HG03457 (cell line): ENCODE data around the gene TMEM269.
"Not testable (repeated sequence)": the region's sequence is repeated elsewhere in the genome, so short reads cannot be mapped to it uniquely, and the experiment has no call there.

Source experiments
- ATAC-seq: cut with Tn5 transposase; IDR thresholded peaks from one replicate; pipeline ENCODE4 v1.9.1; 2021; ENCODE audit warnings: moderate number of reproducible peaks; ENCODE audit not compliant: unreplicated experiment

Gene TMEM269

DNA sequence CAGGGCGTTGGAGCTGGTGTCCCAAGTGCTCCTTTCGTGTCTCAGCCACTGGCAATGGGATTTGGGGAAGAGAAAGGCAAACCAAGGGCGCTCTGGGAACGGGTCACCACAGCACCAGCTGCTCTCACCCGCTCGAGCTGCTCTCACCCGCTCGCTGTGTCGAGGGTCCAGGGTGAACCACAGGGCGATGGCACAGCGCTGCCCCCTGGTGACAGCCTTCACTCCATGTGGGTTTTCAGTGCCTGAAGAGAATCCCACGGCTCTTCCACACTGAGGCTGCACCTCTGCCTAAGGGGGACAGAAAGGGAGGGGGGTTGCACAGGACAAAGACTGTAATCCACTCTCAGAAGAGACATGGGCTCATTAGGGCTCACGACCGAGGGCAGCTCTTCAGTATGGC is 37.7 kb upstream of the TMEM269 start:
- no peak for ATAC-seq

GRCh38 chr1:42748021-42748420 is 36.8 kb upstream of the TMEM269 start:
- no peak for ATAC-seq

DNA sequence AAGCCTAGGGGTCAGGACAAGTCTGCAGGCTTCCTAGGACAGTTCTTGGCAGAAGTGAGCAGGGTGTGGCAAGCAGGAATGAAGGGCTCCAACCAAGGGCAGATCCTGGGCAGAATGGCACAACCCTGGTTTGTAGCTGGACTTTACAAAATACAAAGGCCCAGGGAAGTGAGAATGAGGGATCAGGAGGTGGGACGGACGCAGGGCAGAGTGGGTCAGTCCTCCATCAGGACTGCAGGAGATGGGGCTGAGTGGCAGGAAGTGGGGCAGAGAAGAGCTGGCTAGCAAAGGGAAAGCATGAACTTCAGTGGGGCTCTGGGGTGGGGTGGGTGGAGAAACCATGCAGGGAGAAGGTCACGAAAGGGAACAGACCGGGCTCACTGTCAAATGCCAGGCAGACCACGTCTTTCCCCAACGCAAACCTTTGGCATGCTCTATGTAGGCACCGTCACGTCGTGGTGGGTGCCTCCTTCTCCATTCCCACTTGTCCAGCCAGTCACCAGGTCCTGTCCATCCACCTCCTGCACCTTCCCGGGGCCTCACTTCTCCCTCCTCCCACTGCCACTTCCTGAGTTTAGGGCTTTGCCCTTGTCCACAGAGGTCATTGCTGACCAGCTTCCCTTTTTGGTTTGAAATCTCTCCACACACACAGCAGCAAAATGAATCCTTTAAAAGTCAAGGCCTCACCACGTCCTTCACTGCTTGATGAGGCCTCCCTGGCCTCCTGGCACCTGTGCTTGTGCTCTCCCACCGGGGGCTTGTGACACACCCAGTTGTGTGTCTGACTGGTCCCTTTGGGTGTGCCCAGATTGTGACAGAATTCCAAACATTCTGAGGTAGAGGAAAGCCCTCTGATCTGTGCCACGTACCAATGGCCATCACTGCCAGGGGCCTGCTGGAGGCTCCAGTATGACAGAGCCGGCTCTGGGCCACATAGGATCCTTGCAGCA is 36.1 kb upstream of the TMEM269 start:
- ATAC-seq = no peak

- no peak for ATAC-seq
Measured at GRCh38 chr1:42750041-42750440, 34.8 kb upstream of the TMEM269 start.

DNA sequence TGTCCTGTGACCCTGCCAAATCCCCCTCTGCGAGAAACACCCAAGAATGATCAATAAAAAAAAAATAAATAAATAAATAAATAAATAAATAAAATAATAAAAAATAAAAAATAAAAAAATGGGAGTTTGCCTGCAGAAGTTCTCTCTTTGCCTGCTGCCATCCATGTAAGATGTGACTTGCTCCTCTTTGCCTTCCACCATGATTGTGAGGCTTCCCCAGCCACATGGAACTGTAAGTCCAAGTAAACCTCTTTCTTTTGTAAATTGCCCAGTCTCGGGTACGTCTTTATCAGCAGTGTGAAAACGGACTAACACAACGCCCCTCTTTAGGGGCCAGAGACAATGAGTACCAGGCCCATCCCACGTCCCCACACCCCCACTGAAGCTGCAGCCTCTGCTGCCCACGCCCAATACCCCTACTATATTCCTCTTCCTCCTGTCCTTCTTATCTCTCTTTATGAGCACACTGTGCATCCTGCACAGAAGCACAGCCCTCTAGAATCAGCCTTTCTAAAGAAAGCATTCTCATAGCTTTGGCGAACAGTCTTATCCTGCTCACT is 33.2 kb upstream of the TMEM269 start:
- not testable (repeated sequence) for ATAC-seq

DNA sequence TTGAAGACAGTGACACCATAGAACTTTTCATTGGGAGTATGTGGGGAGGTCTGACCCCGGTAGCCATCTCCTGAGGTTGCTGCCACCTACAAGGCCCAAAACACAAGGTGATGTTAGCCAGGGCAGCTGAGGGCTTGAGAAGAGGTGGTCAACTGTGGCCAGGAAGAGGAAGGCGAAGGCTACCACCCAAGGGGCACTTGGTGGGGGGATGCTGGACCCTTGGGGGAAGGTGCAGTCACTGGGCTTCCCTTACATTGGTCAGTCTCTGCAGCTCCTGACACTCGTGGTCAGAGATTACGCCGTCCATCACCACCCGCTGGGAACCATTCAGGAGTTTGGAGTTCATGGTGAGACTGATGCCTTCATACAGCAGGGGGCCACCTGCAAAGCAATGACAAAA is 32.5 kb upstream of the TMEM269 start:
- no peak for ATAC-seq

DNA sequence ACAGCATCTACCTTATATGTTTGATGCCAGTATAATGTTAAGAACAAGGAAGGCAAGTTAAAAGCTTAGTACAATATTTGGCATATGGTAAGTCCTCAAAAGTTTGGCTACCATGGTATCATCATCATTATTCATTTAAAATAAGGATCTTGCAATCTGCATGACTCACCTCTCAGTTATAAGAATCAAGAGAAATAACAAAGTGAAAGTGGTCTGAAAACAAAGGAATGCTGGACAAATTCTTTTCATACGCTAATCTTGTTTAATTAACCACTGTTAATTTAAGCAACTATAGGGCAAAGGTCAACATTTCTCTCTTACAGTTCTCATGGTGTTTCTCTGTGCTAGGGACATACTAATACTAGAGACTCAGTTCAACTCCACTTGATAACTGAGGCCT is 31.7 kb upstream of the TMEM269 start:
- no peak for ATAC-seq

DNA sequence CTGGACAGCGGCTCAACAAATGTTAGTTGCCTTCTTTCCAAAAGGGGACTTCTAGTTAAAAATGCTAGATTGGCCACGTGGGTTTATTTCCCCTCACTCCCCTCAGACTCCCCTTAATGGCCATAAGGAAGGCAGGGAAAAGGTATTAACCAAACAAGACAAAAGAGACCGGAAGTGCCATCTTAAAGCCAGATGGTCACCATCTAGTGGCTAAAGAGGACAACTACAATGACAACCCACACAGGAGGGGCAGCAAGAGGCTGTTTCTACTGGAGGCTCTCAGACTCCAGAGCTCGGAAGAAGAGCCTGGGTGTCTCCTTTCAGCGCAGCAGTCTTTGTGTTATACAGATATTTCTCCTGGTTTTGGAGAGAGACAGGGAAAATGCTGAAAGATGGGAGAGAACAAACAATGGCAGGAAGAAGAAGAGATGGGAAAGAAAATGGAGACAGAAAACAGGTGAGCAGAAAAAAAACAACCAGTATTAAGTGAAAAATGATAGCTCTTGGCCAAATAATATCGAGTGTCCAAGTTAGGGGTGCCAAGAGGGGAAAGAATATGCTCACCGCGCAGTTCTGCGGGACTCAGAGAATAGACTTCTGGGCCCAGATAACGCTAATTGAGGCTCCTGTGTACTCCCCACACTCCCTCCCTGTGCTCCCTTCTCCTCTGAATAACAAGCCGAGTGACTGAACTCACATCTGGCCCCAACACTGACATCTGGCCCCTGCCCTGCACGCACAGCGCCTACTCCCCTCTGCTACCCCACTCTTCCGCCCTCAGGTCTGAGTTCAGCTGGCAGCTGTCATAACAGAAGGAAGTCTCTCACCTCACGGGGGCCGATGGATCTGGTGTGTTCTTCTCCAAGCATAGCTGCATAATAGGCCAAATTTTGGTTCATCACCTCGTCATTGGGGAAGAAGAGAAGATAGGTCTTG is 27.6 kb upstream of the TMEM269 start:
- ATAC-seq = no peak

- ATAC-seq = no peak
Measured at GRCh38 chr1:42757892-42758275, 26.9 kb upstream of the TMEM269 start.

DNA sequence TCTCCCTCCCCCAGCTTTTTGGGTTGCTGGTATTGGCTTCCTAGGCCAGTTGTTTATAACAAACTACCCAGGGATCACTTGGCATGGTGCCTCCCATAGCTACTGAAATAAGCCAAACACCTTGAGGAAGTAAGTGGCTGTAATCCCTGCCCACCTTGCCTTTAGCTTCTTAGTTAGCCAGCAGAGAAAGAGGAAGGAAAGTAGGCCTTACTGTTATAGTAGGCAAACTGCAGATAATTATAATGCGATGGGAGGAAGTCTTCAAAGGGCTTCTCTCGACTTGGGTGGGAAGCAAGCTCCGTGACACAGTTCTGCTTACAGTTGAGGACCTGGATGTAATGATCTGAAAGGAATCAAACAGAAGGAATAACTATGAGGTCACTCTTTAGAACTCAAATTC is 26.1 kb upstream of the TMEM269 start:
- no peak for ATAC-seq

- ATAC-seq = no peak
Measured at GRCh38 chr1:42759114-42759513, 25.7 kb upstream of the TMEM269 start.

- ATAC-seq = no peak
Measured at GRCh38 chr1:42761567-42761966, 23.2 kb upstream of the TMEM269 start.

- ATAC-seq = no peak
Measured at GRCh38 chr1:42762269-42762668, 22.5 kb upstream of the TMEM269 start.

DNA sequence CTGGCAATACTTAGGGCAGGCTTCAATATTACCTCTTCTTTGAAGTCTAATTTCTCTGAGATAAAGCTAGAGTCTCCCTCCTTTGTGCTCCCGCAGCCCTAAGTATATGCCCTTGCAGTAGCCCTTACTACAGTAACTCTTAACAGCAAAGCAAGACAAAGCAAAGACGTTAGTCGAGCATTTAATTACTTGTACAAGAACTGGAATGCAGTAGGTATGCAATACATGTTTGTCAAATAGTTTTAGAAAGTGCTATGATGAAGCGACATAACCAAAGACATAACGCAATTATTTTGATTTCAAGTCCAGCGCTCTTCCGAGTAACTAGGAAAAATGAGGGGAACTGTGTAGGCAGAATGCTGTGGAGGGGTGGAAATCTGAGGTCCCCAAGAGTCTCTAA is 19.5 kb upstream of the TMEM269 start:
- no peak for ATAC-seq

DNA sequence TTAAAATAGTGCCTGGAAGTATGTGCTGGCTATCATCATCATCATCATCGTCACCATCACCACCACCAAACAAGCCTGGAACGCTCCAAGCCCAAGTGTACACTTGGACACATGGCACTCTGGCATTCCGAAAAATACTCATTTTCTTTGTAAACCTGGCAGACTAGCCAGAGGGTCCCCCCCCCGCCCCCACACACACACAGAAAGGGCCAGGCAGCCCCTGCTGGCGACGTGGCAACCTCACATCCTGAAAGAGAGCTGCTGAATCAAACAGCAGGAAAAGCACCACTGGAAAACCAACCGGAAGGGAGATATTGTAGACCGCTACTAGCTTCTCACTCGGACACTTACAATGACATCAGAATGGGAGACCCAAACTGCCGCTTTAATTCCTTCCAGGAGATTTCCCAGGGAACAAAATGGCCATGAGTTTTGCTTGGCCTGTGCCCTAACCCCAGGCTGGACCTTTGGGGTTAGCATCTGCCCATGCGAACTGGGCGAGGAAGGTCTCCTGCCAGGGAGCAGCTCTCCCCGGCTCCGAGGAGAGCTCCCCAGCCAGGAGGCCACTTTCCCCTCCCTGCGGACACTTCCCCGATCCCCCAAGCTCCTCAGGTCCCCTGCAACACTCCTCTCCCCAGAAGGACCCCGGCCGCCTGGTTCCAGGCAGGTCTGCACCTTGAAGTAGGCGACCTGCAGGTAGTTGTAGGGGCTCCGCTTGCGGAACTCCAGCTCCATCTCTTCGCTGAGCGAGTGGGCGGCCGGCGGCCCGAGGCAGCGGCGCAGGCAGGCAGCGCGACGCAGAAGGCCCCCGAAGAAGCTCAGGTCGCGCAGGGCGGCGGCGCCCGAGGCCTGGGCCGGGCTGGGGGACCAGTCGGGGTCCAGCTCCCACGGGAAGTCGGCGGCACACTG is 18.7 kb upstream of the TMEM269 start:
- peak; percentile 3 for ATAC-seq

- peak; percentile 84 for ATAC-seq
Measured at GRCh38 chr1:42766741-42767509, 17.9 kb upstream of the TMEM269 start, which contains the start of the genes C1orf50 and P3H1. C1orf50 (plus strand) TSS chr1:42767249; CDS start chr1:42767312, 63 bp downstream. P3H1 (minus strand) TSS chr1:42767028; CDS start chr1:42766971, 57 bp downstream.

GRCh38 chr1:42767510-42768000 is 17.2 kb upstream of the TMEM269 start:
- ATAC-seq = peak; percentile 6

DNA sequence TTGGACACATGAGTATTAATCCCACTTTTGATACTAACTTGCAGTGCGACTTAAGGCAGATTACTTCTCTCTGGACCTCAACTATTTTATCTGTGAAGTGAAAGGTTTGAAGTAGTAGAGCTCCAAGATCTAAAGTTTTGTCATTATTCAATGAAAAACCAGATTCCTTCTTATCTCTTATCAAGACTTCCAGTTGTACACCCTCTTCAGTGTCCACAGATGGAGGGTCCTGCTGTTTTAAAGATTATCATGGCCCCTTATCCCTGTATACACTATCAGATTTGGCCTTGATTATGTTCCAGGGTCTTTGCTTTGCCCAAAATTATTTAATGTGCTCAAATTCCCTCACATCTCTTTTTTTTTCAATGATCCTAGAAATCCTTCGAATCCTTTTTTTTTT is 16.6 kb upstream of the TMEM269 start:
- ATAC-seq = no peak

GRCh38 chr1:42769811-42770210 is 15.0 kb upstream of the TMEM269 start:
- ATAC-seq = no peak
